Transverse colon (tissue), 4 donors: ENCODE measurements around the gene ADGRB2. TPM values are rescaled to one million over a fixed set of nuclear protein-coding genes. Genes with fewer than 3 reads are reported as not detected.

Source experiments
- DNase-seq: peaks from one replicate; pipeline ENCODE4 v3.0.0-alpha.2; 2019
- H3K27ac ChIP-seq, 4 donors: fragments of 200-600 bp; sonication (generic); 2 replicates each; pipeline ENCODE4 v1.5.1; 2016 to 2018; ENCODE audit warnings: inconsistent platforms in 4 of 4
- H3K27me3 ChIP-seq: fragments of 200-600 bp; sonication (generic); 2 replicates; pipeline ENCODE4 v1.5.1; 2017; ENCODE audit warnings: inconsistent platforms
- H3K36me3 ChIP-seq, 4 donors: fragments of 200-600 bp; sonication (generic); 2 replicates each; pipeline ENCODE4 v1.5.1; 2017 to 2019; ENCODE audit warnings: inconsistent platforms in 4 of 4
- H3K4me1 ChIP-seq, 4 donors: fragments of 200-600 bp; sonication (generic); 2 replicates each; pipeline ENCODE4 v1.5.1; 2017 to 2020; ENCODE audit warnings: inconsistent platforms in 4 of 4
- H3K4me3 ChIP-seq, 4 donors: fragments of 200-600 bp; sonication (generic); 1 replicate in 1 of 4; 2 replicates in 3 of 4; pipeline versions ENCODE4 v1.5.1 to v1.6.1; 2017 to 2019; ENCODE audit warnings: inconsistent platforms in 4 of 4
- H3K9me3 ChIP-seq, 2 donors: fragments of 200-600 bp; sonication (generic); 2 replicates each; pipeline ENCODE4 v1.5.1; 2017 to 2019; ENCODE audit warnings: inconsistent platforms in 2 of 2
- CTCF ChIP-seq, 5 experiments: fragments of 200-600 bp in 3 of 5; fragments of 450-650 bp in 2 of 5; sonication (generic) in 3 of 5; IDR thresholded peaks; 1 replicate in 2 of 5; 2 replicates in 3 of 5; pipeline ENCODE4 v1.5.1; 2016 to 2017; ENCODE audit warnings: antibody characterized with exemption in 5 of 5, inconsistent platforms in 3 of 5, mild to moderate bottlenecking in 2 of 5, moderate library complexity in 1 of 5
- EP300 ChIP-seq: sonication (generic); formaldehyde crosslinking; IDR thresholded peaks from one replicate; pipeline ENCODE4 v1.6.1; 2017; ENCODE audit warnings: antibody characterized with exemption, low read depth
- POLR2A ChIP-seq: fragments of 450-650 bp; IDR thresholded peaks from one replicate; pipeline ENCODE4 v1.6.1; 2016; ENCODE audit warnings: antibody characterized with exemption, mild to moderate bottlenecking, moderate library complexity
- POLR2AphosphoS5 ChIP-seq, 3 donors: sonication (generic); formaldehyde crosslinking; IDR thresholded peaks; one replicate each; pipeline ENCODE4 v1.6.1; 2016; ENCODE audit warnings: antibody characterized with exemption in 3 of 3
- WGBS, 2 donors: methylation state at CpG; one replicate each; pipeline ENCODE4 v1.1.5; 2018; ENCODE audit warnings: low coverage in 1 of 2; 5-methylcytosine and 5-hydroxymethylcytosine counted together
- in situ Hi-C, 4 donors: fragments of 200-750 bp; cut with MboI; loops; one replicate each; pipeline versions ENCODE4 v1.15.0 to v1.15.1; 2017; ENCODE audit warnings: low sequenced_read_pairs in 3 of 4, low pct_ligation_motif_present in 1 of 4, low pct_unique_long_range_greater_than_20kb in 1 of 4
- intact Hi-C: fragments of 100-400 bp; cut with DNase I; formaldehyde crosslinking; loops from one replicate; pipeline ENCODE4 v1.15.1; 2023; ENCODE audit warnings: low total_unique reads
- total RNA-seq, 4 donors: library from RNA; depleted of rRNA; stranded (reverse); fragments of >200 nt; gene quantifications; one replicate each; pipeline ENCODE4 v1.1.0, GENCODE V29; 2016

The ADGRB2 gene
- total RNA-seq, 4 donors from 2014 or later = 0.55 to 4.2 (median 1.1) TPM; not detected in 1

GRCh38 chr1:31758823-31759222 is 5.3 kb downstream of the ADGRB2 start:
- WGBS, 2 donors = 86 to 90% methylated on average over 6 to 7 of the region's 7 CpGs
- no peaks in the 10 kb centered on the region for H3K36me3 ChIP-seq
- TF ChIP-seq POLR2AphosphoS5 (IDR thresholded peaks at IDR 0.05) (no peak), EP300 (no peak), POLR2A (no peak), CTCF (IDR thresholded peaks at IDR 0.05) (no peak)
- no peak for DNase-seq
- in situ Hi-C loops (no loop called here), intact Hi-C loops (no loop called here)
- peaks cover 15 to 44% (median 33%) of the 10 kb centered on the region in 4 donors for H3K4me1 ChIP-seq
- no peak overlapping the region for H3K4me3 ChIP-seq
- peaks cover 43% of the 10 kb centered on the region for H3K27me3 ChIP-seq
- H3K9me3 ChIP-seq = no peaks in the 10 kb centered on the region
- H3K27ac ChIP-seq = no peak overlapping the region

GRCh38 chr1:31757989-31758388 is 6.2 kb downstream of the ADGRB2 start:
- in situ Hi-C loops (no loop called here), intact Hi-C loops (no loop called here)
- Histone ChIP-seq H3K9me3 (no peaks in the 10 kb centered on the region), H3K27me3 (peaks cover 35% of the 10 kb centered on the region), H3K4me3 (no peak overlapping the region), H3K4me1 (peaks cover 22 to 40% (median 31%) of the 10 kb centered on the region in 4 donors), H3K27ac (no peak overlapping the region), H3K36me3 (no peaks in the 10 kb centered on the region)
- WGBS, 2 donors = 94% methylated on average over 6 of the region's 6 CpGs; no CpG with 5 or more reads in 1 of the 2 donors
- TF ChIP-seq CTCF (IDR thresholded peaks at IDR 0.05) = no peak
- no peak for TF ChIP-seq POLR2AphosphoS5 (IDR thresholded peaks at IDR 0.05)
- no peak for TF ChIP-seq POLR2A
- TF ChIP-seq EP300 = no peak
- no peak for DNase-seq

GRCh38 chr1:31757204-31757679 is 6.9 kb downstream of the ADGRB2 start:
- intact Hi-C loops (no loop called here), in situ Hi-C loops (no loop called here)
- Histone ChIP-seq H3K27ac (no peak overlapping the region), H3K4me1 (peaks cover 17 to 33% (median 27%) of the 10 kb centered on the region in 4 donors), H3K27me3 (peaks cover 27% of the 10 kb centered on the region), H3K36me3 (no peaks in the 10 kb centered on the region), H3K4me3 (no peak overlapping the region), H3K9me3 (no peaks in the 10 kb centered on the region)
- no peak for DNase-seq
- WGBS, 2 donors = 72 to 77% methylated on average over 4 to 8 of the region's 8 CpGs
- no peak for TF ChIP-seq POLR2AphosphoS5 (IDR thresholded peaks at IDR 0.05)
- TF ChIP-seq CTCF (IDR thresholded peaks at IDR 0.05) = no peak
- no peak for TF ChIP-seq POLR2A
- TF ChIP-seq EP300 = no peak

- no peak for TF ChIP-seq CTCF (IDR thresholded peaks at IDR 0.05)
- TF ChIP-seq POLR2AphosphoS5 (IDR thresholded peaks at IDR 0.05) = no peak
- no peak for TF ChIP-seq POLR2A
- TF ChIP-seq EP300 = no peak
- H3K4me1 ChIP-seq = peaks cover 17 to 28% (median 24%) of the 10 kb centered on the region in 4 donors
- H3K27ac ChIP-seq = no peak overlapping the region
- no peaks in the 10 kb centered on the region for H3K36me3 ChIP-seq
- in situ Hi-C loops = no loop called here
- WGBS, 2 donors = 95% methylated on average over 13 of the region's 13 CpGs; no CpG with 5 or more reads in 1 of the 2 donors
- no peak for DNase-seq
- intact Hi-C loops = no loop called here
- H3K27me3 ChIP-seq = peaks cover 21% of the 10 kb centered on the region
- no peak overlapping the region for H3K4me3 ChIP-seq
- no peaks in the 10 kb centered on the region for H3K9me3 ChIP-seq
Measured at GRCh38 chr1:31756578-31756977, 7.6 kb downstream of the ADGRB2 start.
